Measurements from ENCODE around the gene ATP2B3.

The ATP2B3 gene

GRCh38 chrX:153580700-153581386, 63.4 kb downstream of the ATP2B3 start:
- DNase-seq (ENCODE audit: low spot score) = no peak
- no peak for TF ChIP-seq CTCF (IDR thresholded peaks at IDR 0.05; ENCODE audit: extremely low read depth, missing control alignments)

- DNase-seq (ENCODE audit: low spot score) = peak; percentile 89
- TF ChIP-seq CTCF (IDR thresholded peaks at IDR 0.05; ENCODE audit: extremely low read depth, missing control alignments) = no peak
Observed at GRCh38 chrX:153582896-153583295, 65.5 kb downstream of the ATP2B3 start.

DNA sequence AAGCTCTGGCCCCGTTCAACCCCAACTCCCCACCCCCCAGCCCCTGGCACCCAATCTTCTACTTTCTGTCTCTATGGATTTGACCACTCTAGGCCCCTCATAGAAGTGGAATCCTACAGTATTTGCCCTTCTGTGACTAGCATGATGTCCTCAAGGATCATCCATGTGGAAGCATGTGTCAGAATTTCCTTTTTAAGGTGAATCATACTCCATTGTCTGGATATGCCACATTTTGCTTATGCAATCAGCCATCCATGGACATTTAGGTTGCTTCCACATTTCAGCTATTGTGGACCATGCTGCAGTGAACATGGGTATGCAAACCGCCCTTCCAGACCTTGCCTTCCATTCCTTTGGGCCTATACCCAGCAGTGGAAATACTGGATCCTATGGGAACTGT, 66.0 kb downstream of the ATP2B3 start:
- DNase-seq (ENCODE audit: low spot score) = no peak
- TF ChIP-seq CTCF (IDR thresholded peaks at IDR 0.05; ENCODE audit: extremely low read depth, missing control alignments) = no peak

- TF ChIP-seq CTCF (IDR thresholded peaks at IDR 0.05; ENCODE audit: extremely low read depth, missing control alignments) = no peak
- DNase-seq (ENCODE audit: low spot score) = no peak
Observed at GRCh38 chrX:153585827-153586226, 68.4 kb downstream of the ATP2B3 start.

GRCh38 chrX:153587342-153587741, 69.9 kb downstream of the ATP2B3 start:
- TF ChIP-seq CTCF (IDR thresholded peaks at IDR 0.05; ENCODE audit: extremely low read depth, missing control alignments) = no peak
- DNase-seq (ENCODE audit: low spot score) = no peak

DNA sequence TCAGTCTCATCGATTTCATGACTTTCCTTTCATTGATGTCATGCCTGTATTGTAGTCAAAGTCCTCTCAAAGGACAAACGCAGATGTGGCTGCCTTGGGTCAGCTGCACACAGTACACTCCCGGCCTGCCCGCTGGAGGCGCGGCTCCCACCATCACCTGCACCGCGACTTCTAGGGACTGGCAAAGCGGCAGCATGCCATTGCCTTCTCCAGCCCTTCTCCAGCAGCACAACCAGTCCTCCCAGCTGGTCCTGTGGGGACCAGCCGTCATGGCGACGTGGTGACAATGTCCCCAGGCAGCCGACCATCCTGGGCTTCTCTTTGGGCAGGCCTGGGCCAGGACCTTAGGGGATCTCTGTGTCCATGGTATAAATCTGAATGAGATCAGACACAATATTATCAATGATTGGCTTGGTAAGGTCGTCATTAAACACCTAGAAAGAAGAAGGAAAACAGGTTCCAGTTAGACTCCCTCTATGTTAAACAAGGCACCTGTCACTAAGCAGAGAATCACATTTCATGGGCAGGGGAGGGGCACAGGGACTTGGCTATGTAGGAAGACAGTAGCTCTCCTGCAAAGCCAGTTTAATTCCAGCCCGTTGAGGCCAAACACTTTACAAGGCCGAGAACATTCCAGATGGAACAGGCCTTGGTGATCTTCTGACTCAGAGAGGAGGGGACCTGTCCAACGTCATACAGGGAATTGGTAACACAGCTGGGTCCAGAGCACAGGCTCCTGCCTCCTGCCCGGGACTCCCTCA, 70.8 kb downstream of the ATP2B3 start:
- no peak for TF ChIP-seq CTCF (IDR thresholded peaks at IDR 0.05; ENCODE audit: extremely low read depth, missing control alignments)
- no peak for DNase-seq (ENCODE audit: low spot score)

DNA sequence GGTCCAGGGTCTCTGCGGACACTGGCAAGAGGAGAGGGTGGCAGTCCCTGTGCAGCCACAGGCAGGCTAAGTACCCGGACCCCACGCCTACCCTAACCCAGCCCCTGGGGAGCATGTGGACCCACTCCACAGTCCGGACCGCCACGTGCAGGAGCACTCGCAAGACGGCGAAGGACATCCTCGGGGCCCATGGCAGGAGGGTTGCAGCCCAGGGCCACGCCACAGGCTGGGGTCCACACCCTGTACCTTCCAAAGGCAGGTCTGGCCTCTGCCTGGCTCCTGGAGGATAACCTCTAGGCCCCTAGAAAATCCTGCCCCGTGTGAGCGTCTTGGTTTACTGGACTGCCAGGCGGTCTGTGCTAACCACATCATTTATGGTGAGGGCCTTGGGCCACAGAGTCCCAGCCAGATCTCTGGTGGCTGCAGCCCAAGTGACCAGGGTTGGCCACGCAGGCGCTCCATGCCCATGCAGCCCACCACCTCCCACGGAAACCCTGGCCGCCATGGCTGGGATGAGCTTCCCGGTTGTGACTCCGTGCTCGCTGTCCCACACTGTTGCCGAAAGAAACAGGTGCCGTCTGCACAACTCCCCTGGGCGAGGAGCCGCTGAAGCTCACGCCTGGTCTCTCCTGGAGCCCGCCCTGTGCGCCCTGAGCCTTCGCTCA, 71.5 kb downstream of the ATP2B3 start:
- no peak for TF ChIP-seq CTCF (IDR thresholded peaks at IDR 0.05; ENCODE audit: extremely low read depth, missing control alignments)
- DNase-seq (ENCODE audit: low spot score) = no peak
